ENCODE measurements around the gene TAS1R3. TPM values are rescaled to one million over a fixed set of nuclear protein-coding genes. Genes with fewer than 3 reads are reported as not detected.
A peak's percentile ranks its signal among the peaks of the same experiment; 100 is the strongest.

TAS1R3 gene
- total and polyA plus RNA-seq, 10 of the 15 experiments (the other 5 are each of a cell fraction or from before 2014, with no cell fraction given), result 0.04 to 0.51 (median 0.08) TPM; not detected in 3

- Histone ChIP-seq H3K9ac (ENCODE audit: control insufficient read depth, insufficient read depth, low read length) (no peak overlapping the region), H3K79me2 (ENCODE audit: control insufficient read depth, insufficient read depth, low read length) (peaks cover 4% of the 10 kb centered on the region), H2AFZ (ENCODE audit: control insufficient read depth, low read depth, low read length) (no peak overlapping the region), H3K36me3 (ENCODE audit: control insufficient read depth in 2 of 2, insufficient read depth in 2 of 2, low read length in 1 of 2) (peaks cover 3 to 39% of the 10 kb centered on the region in 2 experiments; a peak in 3 of 4 replicates), H3K4me3 (no peak overlapping the region), H3K27ac (ENCODE audit: control insufficient read depth, insufficient read depth) (no peak overlapping the region), H3K9me3 (replicated peaks; ENCODE audit: control insufficient read depth, insufficient read depth, low read length) (no peaks in the 10 kb centered on the region), H3K4me2 (ENCODE audit: control insufficient read depth, insufficient read depth) (no peak overlapping the region), H4K20me1 (ENCODE audit: control insufficient read depth, insufficient read depth) (no peaks in the 10 kb centered on the region; the same call in 1 of the 2 replicates), H3K4me1 (ENCODE audit: control insufficient read depth, insufficient read depth, low read length) (no peaks in the 10 kb centered on the region), H3K27me3 (replicated peaks in 1 of 2; ENCODE audit: control insufficient read depth in 2 of 2, insufficient read depth in 2 of 2, low read length in 1 of 2) (no peaks in the 10 kb centered on the region)
- intact Hi-C loops (cut with micrococcal nuclease; ENCODE audit: unreplicated experiment) (no loop called here), in situ Hi-C loops (cut with MboI) (no loop called here)
- ChIA-PET SMC1A (ENCODE audit: uncharacterized antibody, unreplicated experiment) (no interaction called here), RAD21 (ENCODE audit: unreplicated experiment) (no interaction called here), POLR2A (no interaction called here), CTCF (no interaction called here)
- no peak for ATAC-seq
- WGBS (ENCODE audit: insufficient coverage, insufficient replicate concordance, low lambda C conversion rate, missing lambda C conversion rate), result 92% methylated on average over 15 of the region's 15 CpGs
- BruUV-seq (replicated peaks), result no TSS peak
- DNase-seq (ENCODE audit: low read depth, low spot score), result no peak
- no peak for FAIRE-seq
- no peak for TF ChIP-seq PML (IDR thresholded peaks at IDR 0.05; ENCODE audit: low read length)
Measured at GRCh38 chr1:1314237-1314586, 16.9 kb upstream of the TAS1R3 start.

- in situ Hi-C loops (cut with MboI), result no loop called here
- BruUV-seq (replicated peaks), result no TSS peak
- POLR2A ChIA-PET, result no interaction called here
- intact Hi-C loops (cut with micrococcal nuclease; ENCODE audit: unreplicated experiment), result no loop called here
- ATAC-seq, result no peak
- H3K4me1 ChIP-seq (ENCODE audit: control insufficient read depth, insufficient read depth, low read length), result no peaks in the 10 kb centered on the region
- RAD21 ChIA-PET (ENCODE audit: unreplicated experiment), result no interaction called here
- no peak for TF ChIP-seq PAX8 (IDR thresholded peaks at IDR 0.05)
- peak; percentile 47 for TF ChIP-seq POLR2A (IDR thresholded peaks at IDR 0.05; ENCODE audit: low read depth, low read length)
- no peaks in the 10 kb centered on the region for H3K9me3 ChIP-seq (replicated peaks; ENCODE audit: control insufficient read depth, insufficient read depth, low read length)
- no peak overlapping the region for H3K27ac ChIP-seq (ENCODE audit: control insufficient read depth, insufficient read depth)
- no peak for FAIRE-seq
- no peaks in the 10 kb centered on the region for H3K27me3 ChIP-seq (replicated peaks in 1 of 2; ENCODE audit: control insufficient read depth in 2 of 2, insufficient read depth in 2 of 2, low read length in 1 of 2)
- WGBS (ENCODE audit: insufficient coverage, insufficient replicate concordance, low lambda C conversion rate, missing lambda C conversion rate), result 92% methylated on average over 23 of the region's 23 CpGs
- SMC1A ChIA-PET (ENCODE audit: uncharacterized antibody, unreplicated experiment), result no interaction called here
- peaks cover 3 to 40% of the 10 kb centered on the region in 2 experiments; a peak in 3 of 4 replicates for H3K36me3 ChIP-seq (ENCODE audit: control insufficient read depth in 2 of 2, insufficient read depth in 2 of 2, low read length in 1 of 2)
- CTCF ChIA-PET, result no interaction called here
- H4K20me1 ChIP-seq (ENCODE audit: control insufficient read depth, insufficient read depth), result no peaks in the 10 kb centered on the region; the same call in 1 of the 2 replicates
- no peak overlapping the region for H3K4me2 ChIP-seq (ENCODE audit: control insufficient read depth, insufficient read depth)
- no peak overlapping the region for H2AFZ ChIP-seq (ENCODE audit: control insufficient read depth, low read depth, low read length)
- peaks cover 2% of the 10 kb centered on the region; the same call in 1 of the 2 replicates for H3K79me2 ChIP-seq (ENCODE audit: control insufficient read depth, insufficient read depth, low read length)
- H3K9ac ChIP-seq (ENCODE audit: control insufficient read depth, insufficient read depth, low read length), result no peak overlapping the region
- DNase-seq (ENCODE audit: low read depth, low spot score), result no peak
- no peak overlapping the region for H3K4me3 ChIP-seq
Measured at GRCh38 chr1:1314678-1315335, 16.3 kb upstream of the TAS1R3 start.

Data from GM12878 (cell line).